HG03354 (cell line): ENCODE data around the gene SNAI3.

ENCODE experiments used
- ATAC-seq: cut with Tn5 transposase; IDR thresholded peaks from one replicate; pipeline ENCODE4 v1.9.1; 2021; ENCODE audit warnings: mild to moderate bottlenecking; ENCODE audit not compliant: unreplicated experiment, poor library complexity, severe bottlenecking

Gene SNAI3

GRCh38 chr16:88640039-88640495 is 46.2 kb downstream of the SNAI3 start:
- ATAC-seq = no peak

GRCh38 chr16:88639231-88640038 is 46.9 kb downstream of the SNAI3 start:
- no peak for ATAC-seq

GRCh38 chr16:88638323-88639230 is 47.7 kb downstream of the SNAI3 start, which contains the start of gene IL17C:
Gene IL17C, plus strand, starts transcription at chr16:88638572. Its CDS starts 70 bp downstream, at chr16:88638642.
- no peak for ATAC-seq

- ATAC-seq = no peak
Observed at GRCh38 chr16:88636488-88637265, 49.6 kb downstream of the SNAI3 start.

- ATAC-seq = no peak
Observed at GRCh38 chr16:88635671-88636319, 50.5 kb downstream of the SNAI3 start.

- no peak for ATAC-seq
Observed at GRCh38 chr16:88634994-88635670, 51.2 kb downstream of the SNAI3 start.

- peak; percentile 60 for ATAC-seq
Observed at GRCh38 chr16:88634141-88634993, 51.9 kb downstream of the SNAI3 start.

GRCh38 chr16:88633684-88634140 is 52.6 kb downstream of the SNAI3 start:
- ATAC-seq = peak; percentile 35

- ATAC-seq = no peak
Observed at GRCh38 chr16:88632587-88632930, 53.7 kb downstream of the SNAI3 start.

GRCh38 chr16:88631920-88632586 is 54.3 kb downstream of the SNAI3 start:
- ATAC-seq = no peak

GRCh38 chr16:88631384-88631783 is 54.9 kb downstream of the SNAI3 start:
- no peak for ATAC-seq

GRCh38 chr16:88630941-88631340 is 55.4 kb downstream of the SNAI3 start:
- ATAC-seq = no peak

GRCh38 chr16:88630433-88630832 is 55.9 kb downstream of the SNAI3 start:
- no peak for ATAC-seq

- ATAC-seq = no peak
Observed at GRCh38 chr16:88629835-88630234, 56.5 kb downstream of the SNAI3 start.

GRCh38 chr16:88628512-88628974 is 57.8 kb downstream of the SNAI3 start:
- ATAC-seq = no peak
